WTC11 (cell line): Measurements from ENCODE around the gene CHST14. TPM values are rescaled to one million over a fixed set of nuclear protein-coding genes. Genes with fewer than 3 reads are reported as not detected.

ENCODE experiments used
- ESRRA ChIP-seq: sonication (generic); formaldehyde crosslinking; IDR thresholded peaks from 2 replicates; pipeline ENCODE4 v1.8.1; 2022; ENCODE audit warnings: mild to moderate bottlenecking, missing genetic modification reagents, borderline replicate concordance
- FOXJ3 ChIP-seq: sonication (generic); formaldehyde crosslinking; IDR thresholded peaks from 2 replicates; pipeline ENCODE4 v1.9.0; 2021; ENCODE audit warnings: missing genetic modification reagents, mild to moderate bottlenecking, borderline replicate concordance
- FOXP1 ChIP-seq: sonication (generic); formaldehyde crosslinking; IDR thresholded peaks from 2 replicates; pipeline ENCODE4 v1.8.0; 2022; ENCODE audit warnings: missing genetic modification reagents, mild to moderate bottlenecking, moderate library complexity, borderline replicate concordance
- GABPB1 ChIP-seq: sonication (generic); formaldehyde crosslinking; IDR thresholded peaks from 2 replicates; pipeline ENCODE4 v1.8.1; 2023; ENCODE audit warnings: mild to moderate bottlenecking, missing genetic modification reagents
- GTF2I ChIP-seq: fragments of 250-450 bp; sonication (Bioruptor Pico); conservative IDR thresholded peaks from 2 replicates; pipeline ENCODE4 v1.4.0; 2021; ENCODE audit warnings: mild to moderate bottlenecking
- IRF2 ChIP-seq: sonication (generic); formaldehyde crosslinking; IDR thresholded peaks from 2 replicates; pipeline ENCODE4 v1.8.0; 2022; ENCODE audit warnings: low read depth, missing genetic modification reagents, borderline replicate concordance
- MYBL2 ChIP-seq: sonication (generic); formaldehyde crosslinking; IDR thresholded peaks from 2 replicates; pipeline ENCODE4 v1.8.1; 2023; ENCODE audit warnings: mild to moderate bottlenecking, moderate library complexity, missing genetic modification reagents
- NFATC4 ChIP-seq: fragments of 250-450 bp; sonication (Bioruptor Pico); IDR thresholded peaks from 2 replicates; pipeline ENCODE4 v1.9.0; 2021; ENCODE audit warnings: mild to moderate bottlenecking
- NFE2L1 ChIP-seq: sonication (generic); formaldehyde crosslinking; IDR thresholded peaks from 2 replicates; pipeline ENCODE4 v1.8.1; 2023; ENCODE audit warnings: missing genetic modification reagents
- NFYB ChIP-seq: sonication (generic); formaldehyde crosslinking; conservative IDR thresholded peaks from 2 replicates; pipeline ENCODE4 v1.8.0; 2022; ENCODE audit warnings: low read depth, missing genetic modification reagents
- OVOL2 ChIP-seq: fragments of 250-450 bp; sonication (Bioruptor Pico); IDR thresholded peaks from 2 replicates; pipeline ENCODE4 v1.9.0; 2021; ENCODE audit warnings: mild to moderate bottlenecking, borderline replicate concordance
- TEAD4 ChIP-seq: sonication (generic); formaldehyde crosslinking; IDR thresholded peaks from 2 replicates; pipeline ENCODE4 v1.8.0; 2022; ENCODE audit warnings: mild to moderate bottlenecking, missing genetic modification reagents
- TP53 ChIP-seq: sonication (generic); formaldehyde crosslinking; IDR thresholded peaks from 2 replicates; pipeline ENCODE4 v1.8.1; 2023; ENCODE audit warnings: mild to moderate bottlenecking, missing genetic modification reagents
- ZNF121 ChIP-seq: sonication (generic); formaldehyde crosslinking; IDR thresholded peaks from 2 replicates; pipeline ENCODE4 v1.8.0; 2023; ENCODE audit warnings: missing genetic modification reagents
- ZNF138 ChIP-seq: sonication (generic); formaldehyde crosslinking; conservative IDR thresholded peaks from 2 replicates; pipeline ENCODE4 v1.8.1; 2022; ENCODE audit warnings: mild to moderate bottlenecking, moderate library complexity, missing genetic modification reagents
- ZNF219 ChIP-seq: sonication (generic); formaldehyde crosslinking; IDR thresholded peaks from 2 replicates; pipeline ENCODE4 v1.8.0; 2023; ENCODE audit warnings: missing genetic modification reagents, mild to moderate bottlenecking, borderline replicate concordance
- total RNA-seq: library from RNA; stranded (reverse); gene quantifications from 3 replicates; pipeline ENCODE4 v1.2.3, GENCODE V29; 2021
- TF ChIP-seq, protein P1 (sequence below): sonication (generic); formaldehyde crosslinking; IDR thresholded peaks from 2 replicates; pipeline ENCODE4 v1.8.0; 2023; ENCODE audit warnings: mild to moderate bottlenecking, missing genetic modification reagents
- TF ChIP-seq, protein P2 (sequence below): sonication (generic); formaldehyde crosslinking; IDR thresholded peaks from 2 replicates; pipeline ENCODE4 v1.8.1; 2023; ENCODE audit warnings: mild to moderate bottlenecking, missing genetic modification reagents
- TF ChIP-seq, protein P3 (sequence below): sonication (generic); formaldehyde crosslinking; IDR thresholded peaks from 2 replicates; pipeline ENCODE4 v1.8.0; 2022; ENCODE audit warnings: mild to moderate bottlenecking, missing genetic modification reagents
- TF ChIP-seq, protein P4 (sequence below): sonication (generic); formaldehyde crosslinking; IDR thresholded peaks from 2 replicates; pipeline ENCODE4 v1.8.1; 2022; ENCODE audit warnings: mild to moderate bottlenecking, moderate library complexity, missing genetic modification reagents
- TF ChIP-seq, protein P5 (sequence below): fragments of 250-450 bp; sonication (Bioruptor Pico); IDR thresholded peaks from 2 replicates; pipeline ENCODE4 v1.8.0; 2021; ENCODE audit warnings: mild to moderate bottlenecking
- TF ChIP-seq, protein P6 (sequence below): fragments of 200-600 bp; IDR thresholded peaks from 2 replicates; pipeline ENCODE4 v1.8.0; 2022; ENCODE audit warnings: antibody characterized with exemption
- TF ChIP-seq, protein P7 (sequence below): sonication (generic); formaldehyde crosslinking; IDR thresholded peaks from 2 replicates; pipeline ENCODE4 v1.8.0; 2022; ENCODE audit warnings: mild to moderate bottlenecking, missing genetic modification reagents

CHST14 gene
- total RNA-seq, 1 experiment from 2014 or later = 21.3 TPM

DNA sequence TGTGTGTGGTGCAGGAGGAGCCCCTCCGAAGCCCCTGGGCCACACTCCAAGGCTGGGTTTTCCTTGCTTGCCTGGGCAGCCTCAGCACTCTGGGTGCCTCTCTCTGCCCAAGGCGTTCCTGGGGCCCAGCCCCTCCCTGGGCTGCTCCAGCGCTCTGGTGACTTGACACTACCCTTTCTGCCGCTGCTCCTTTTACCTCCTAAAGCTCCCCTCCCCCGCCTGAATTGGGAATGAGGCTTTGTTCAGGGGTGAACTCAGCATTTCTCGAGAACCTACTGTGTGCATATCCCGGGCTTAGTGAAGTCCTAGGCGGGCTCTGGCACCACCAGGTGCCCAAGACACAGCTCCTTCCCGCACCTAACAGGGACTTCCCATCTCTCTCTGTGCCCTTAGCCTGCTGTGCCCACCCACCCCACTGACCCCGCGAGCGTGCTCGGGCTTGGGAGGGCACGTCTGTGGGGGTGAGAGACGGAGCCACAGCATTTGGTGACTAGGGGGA lies 31.3 kb upstream of the CHST14 start (continued):
- TF ChIP-seq, protein P1, sequence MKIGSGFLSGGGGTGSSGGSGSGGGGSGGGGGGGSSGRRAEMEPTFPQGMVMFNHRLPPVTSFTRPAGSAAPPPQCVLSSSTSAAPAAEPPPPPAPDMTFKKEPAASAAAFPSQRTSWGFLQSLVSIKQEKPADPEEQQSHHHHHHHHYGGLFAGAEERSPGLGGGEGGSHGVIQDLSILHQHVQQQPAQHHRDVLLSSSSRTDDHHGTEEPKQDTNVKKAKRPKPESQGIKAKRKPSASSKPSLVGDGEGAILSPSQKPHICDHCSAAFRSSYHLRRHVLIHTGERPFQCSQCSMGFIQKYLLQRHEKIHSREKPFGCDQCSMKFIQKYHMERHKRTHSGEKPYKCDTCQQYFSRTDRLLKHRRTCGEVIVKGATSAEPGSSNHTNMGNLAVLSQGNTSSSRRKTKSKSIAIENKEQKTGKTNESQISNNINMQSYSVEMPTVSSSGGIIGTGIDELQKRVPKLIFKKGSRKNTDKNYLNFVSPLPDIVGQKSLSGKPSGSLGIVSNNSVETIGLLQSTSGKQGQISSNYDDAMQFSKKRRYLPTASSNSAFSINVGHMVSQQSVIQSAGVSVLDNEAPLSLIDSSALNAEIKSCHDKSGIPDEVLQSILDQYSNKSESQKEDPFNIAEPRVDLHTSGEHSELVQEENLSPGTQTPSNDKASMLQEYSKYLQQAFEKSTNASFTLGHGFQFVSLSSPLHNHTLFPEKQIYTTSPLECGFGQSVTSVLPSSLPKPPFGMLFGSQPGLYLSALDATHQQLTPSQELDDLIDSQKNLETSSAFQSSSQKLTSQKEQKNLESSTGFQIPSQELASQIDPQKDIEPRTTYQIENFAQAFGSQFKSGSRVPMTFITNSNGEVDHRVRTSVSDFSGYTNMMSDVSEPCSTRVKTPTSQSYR (CRISPR knock-in tag) = peak; percentile 60; the same call in 1 of the 2 replicates
- TF ChIP-seq, protein P2, sequence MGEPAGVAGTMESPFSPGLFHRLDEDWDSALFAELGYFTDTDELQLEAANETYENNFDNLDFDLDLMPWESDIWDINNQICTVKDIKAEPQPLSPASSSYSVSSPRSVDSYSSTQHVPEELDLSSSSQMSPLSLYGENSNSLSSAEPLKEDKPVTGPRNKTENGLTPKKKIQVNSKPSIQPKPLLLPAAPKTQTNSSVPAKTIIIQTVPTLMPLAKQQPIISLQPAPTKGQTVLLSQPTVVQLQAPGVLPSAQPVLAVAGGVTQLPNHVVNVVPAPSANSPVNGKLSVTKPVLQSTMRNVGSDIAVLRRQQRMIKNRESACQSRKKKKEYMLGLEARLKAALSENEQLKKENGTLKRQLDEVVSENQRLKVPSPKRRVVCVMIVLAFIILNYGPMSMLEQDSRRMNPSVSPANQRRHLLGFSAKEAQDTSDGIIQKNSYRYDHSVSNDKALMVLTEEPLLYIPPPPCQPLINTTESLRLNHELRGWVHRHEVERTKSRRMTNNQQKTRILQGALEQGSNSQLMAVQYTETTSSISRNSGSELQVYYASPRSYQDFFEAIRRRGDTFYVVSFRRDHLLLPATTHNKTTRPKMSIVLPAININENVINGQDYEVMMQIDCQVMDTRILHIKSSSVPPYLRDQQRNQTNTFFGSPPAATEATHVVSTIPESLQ (CRISPR knock-in tag) = no peak
- TF ChIP-seq TEAD4 (CRISPR knock-in tag) (no peak), GABPB1 (CRISPR knock-in tag) (no peak), NFATC4 (CRISPR knock-in tag) (no peak), FOXJ3 (CRISPR knock-in tag) (no peak), MYBL2 (CRISPR knock-in tag) (0 out of 2 replicates have a peak, but pooled peaks have one; percentile 78), OVOL2 (CRISPR knock-in tag) (no peak), FOXP1 (CRISPR knock-in tag) (peak; percentile 67; the same call in 1 of the 2 replicates), IRF2 (CRISPR knock-in tag) (no peak), NFYB (CRISPR knock-in tag) (no peak; the same call in 1 of the 2 replicates), TP53 (CRISPR knock-in tag) (no peak), ESRRA (CRISPR knock-in tag) (no peak), ZNF138 (no peak), NFE2L1 (CRISPR knock-in tag) (peak; percentile 91), GTF2I (no peak), ZNF219 (CRISPR knock-in tag) (no peak), ZNF121 (CRISPR knock-in tag) (no peak)
- TF ChIP-seq, protein P3, sequence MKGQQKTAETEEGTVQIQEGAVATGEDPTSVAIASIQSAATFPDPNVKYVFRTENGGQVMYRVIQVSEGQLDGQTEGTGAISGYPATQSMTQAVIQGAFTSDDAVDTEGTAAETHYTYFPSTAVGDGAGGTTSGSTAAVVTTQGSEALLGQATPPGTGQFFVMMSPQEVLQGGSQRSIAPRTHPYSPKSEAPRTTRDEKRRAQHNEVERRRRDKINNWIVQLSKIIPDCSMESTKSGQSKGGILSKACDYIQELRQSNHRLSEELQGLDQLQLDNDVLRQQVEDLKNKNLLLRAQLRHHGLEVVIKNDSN (CRISPR knock-in tag) = no peak
- TF ChIP-seq, protein P4, sequence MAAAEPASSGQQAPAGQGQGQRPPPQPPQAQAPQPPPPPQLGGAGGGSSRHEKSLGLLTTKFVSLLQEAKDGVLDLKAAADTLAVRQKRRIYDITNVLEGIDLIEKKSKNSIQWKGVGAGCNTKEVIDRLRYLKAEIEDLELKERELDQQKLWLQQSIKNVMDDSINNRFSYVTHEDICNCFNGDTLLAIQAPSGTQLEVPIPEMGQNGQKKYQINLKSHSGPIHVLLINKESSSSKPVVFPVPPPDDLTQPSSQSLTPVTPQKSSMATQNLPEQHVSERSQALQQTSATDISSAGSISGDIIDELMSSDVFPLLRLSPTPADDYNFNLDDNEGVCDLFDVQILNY (CRISPR knock-in tag) = no peak
- TF ChIP-seq, protein P5, sequence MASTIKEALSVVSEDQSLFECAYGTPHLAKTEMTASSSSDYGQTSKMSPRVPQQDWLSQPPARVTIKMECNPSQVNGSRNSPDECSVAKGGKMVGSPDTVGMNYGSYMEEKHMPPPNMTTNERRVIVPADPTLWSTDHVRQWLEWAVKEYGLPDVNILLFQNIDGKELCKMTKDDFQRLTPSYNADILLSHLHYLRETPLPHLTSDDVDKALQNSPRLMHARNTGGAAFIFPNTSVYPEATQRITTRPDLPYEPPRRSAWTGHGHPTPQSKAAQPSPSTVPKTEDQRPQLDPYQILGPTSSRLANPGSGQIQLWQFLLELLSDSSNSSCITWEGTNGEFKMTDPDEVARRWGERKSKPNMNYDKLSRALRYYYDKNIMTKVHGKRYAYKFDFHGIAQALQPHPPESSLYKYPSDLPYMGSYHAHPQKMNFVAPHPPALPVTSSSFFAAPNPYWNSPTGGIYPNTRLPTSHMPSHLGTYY (CRISPR knock-in tag) = no peak
- TF ChIP-seq, protein P6, sequence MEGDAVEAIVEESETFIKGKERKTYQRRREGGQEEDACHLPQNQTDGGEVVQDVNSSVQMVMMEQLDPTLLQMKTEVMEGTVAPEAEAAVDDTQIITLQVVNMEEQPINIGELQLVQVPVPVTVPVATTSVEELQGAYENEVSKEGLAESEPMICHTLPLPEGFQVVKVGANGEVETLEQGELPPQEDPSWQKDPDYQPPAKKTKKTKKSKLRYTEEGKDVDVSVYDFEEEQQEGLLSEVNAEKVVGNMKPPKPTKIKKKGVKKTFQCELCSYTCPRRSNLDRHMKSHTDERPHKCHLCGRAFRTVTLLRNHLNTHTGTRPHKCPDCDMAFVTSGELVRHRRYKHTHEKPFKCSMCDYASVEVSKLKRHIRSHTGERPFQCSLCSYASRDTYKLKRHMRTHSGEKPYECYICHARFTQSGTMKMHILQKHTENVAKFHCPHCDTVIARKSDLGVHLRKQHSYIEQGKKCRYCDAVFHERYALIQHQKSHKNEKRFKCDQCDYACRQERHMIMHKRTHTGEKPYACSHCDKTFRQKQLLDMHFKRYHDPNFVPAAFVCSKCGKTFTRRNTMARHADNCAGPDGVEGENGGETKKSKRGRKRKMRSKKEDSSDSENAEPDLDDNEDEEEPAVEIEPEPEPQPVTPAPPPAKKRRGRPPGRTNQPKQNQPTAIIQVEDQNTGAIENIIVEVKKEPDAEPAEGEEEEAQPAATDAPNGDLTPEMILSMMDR = no peak
- TF ChIP-seq, protein P7, sequence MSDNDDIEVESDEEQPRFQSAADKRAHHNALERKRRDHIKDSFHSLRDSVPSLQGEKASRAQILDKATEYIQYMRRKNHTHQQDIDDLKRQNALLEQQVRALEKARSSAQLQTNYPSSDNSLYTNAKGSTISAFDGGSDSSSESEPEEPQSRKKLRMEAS (CRISPR knock-in tag) = no peak
